Sigmoid colon (tissue), 7 donors: ENCODE data around the gene ADCY5. TPM values are rescaled to one million over a fixed set of nuclear protein-coding genes. Genes with fewer than 3 reads are reported as not detected.

Source experiments
- DNase-seq: peaks from one replicate; pipeline ENCODE4 v3.0.0-alpha.2; 2019
- H3K27ac ChIP-seq, 4 donors: fragments of 200-600 bp; sonication (generic); one replicate each; pipeline ENCODE4 v1.5.1; 2016 to 2019; ENCODE audit warnings: mild to moderate bottlenecking in 1 of 4
- H3K27me3 ChIP-seq, 3 donors: fragments of 200-600 bp; sonication (generic); one replicate each; pipeline ENCODE4 v1.5.1; 2019; ENCODE audit warnings: mild to moderate bottlenecking in 1 of 3
- H3K36me3 ChIP-seq, 4 donors: fragments of 200-600 bp; sonication (generic); one replicate each; pipeline ENCODE4 v1.5.1; 2016 to 2019
- H3K4me1 ChIP-seq, 4 donors: fragments of 200-600 bp; sonication (generic); one replicate each; pipeline ENCODE4 v1.5.1; 2017 to 2019
- H3K4me3 ChIP-seq, 4 donors: fragments of 200-600 bp; sonication (generic); one replicate each; pipeline ENCODE4 v1.5.1; 2017 to 2019; ENCODE audit warnings: mild to moderate bottlenecking in 2 of 4, moderate library complexity in 1 of 4
- H3K9me3 ChIP-seq, 4 donors: fragments of 200-600 bp in 3 of 4; sonication (generic) in 3 of 4; one replicate each; pipeline versions ENCODE4 v1.5.1 to v1.6.1; 2013 to 2019
- CTCF ChIP-seq, 4 experiments: fragments of 450-650 bp in 3 of 4; fragments of 200-600 bp in 1 of 4; IDR thresholded peaks; one replicate each; pipeline ENCODE4 v1.5.1; 2016 to 2019; ENCODE audit warnings: antibody characterized with exemption in 4 of 4, mild to moderate bottlenecking in 3 of 4, moderate library complexity in 2 of 4
- EP300 ChIP-seq, 4 donors: sonication (generic); formaldehyde crosslinking; IDR thresholded peaks; one replicate each; pipeline ENCODE4 v1.6.1; 2017; ENCODE audit warnings: antibody characterized with exemption in 4 of 4
- POLR2A ChIP-seq, 2 donors: fragments of 450-650 bp; IDR thresholded peaks; one replicate each; pipeline ENCODE4 v1.6.1; 2016; ENCODE audit warnings: antibody characterized with exemption in 2 of 2, mild to moderate bottlenecking in 2 of 2, moderate library complexity in 2 of 2
- POLR2AphosphoS5 ChIP-seq, 4 donors: sonication (generic); formaldehyde crosslinking; IDR thresholded peaks; one replicate each; pipeline ENCODE4 v1.6.1; 2017; ENCODE audit warnings: antibody characterized with exemption in 4 of 4
- whole genome bisulfite sequencing, 2 donors: extraction: QIAGEN DNeasy Blood & Tissue Kit; methylation state at CpG; one replicate each; pipeline ENCODE4 v1.1.7; 2013; 5-methylcytosine and 5-hydroxymethylcytosine counted together
- intact Hi-C: fragments of 100-400 bp; cut with DNase I; formaldehyde crosslinking; loops from one replicate; pipeline ENCODE4 v1.15.1; 2023
- polyA plus RNA-seq, 3 donors: library from polyadenylated mRNA; stranded (reverse); fragments of 200-250 nt; gene quantifications; one replicate each; pipeline ENCODE4 v1.2.3, GENCODE V29; 2013
- total RNA-seq, 4 donors: library from RNA; depleted of rRNA; stranded (reverse); fragments of >200 nt; gene quantifications; one replicate each; pipeline ENCODE4 v1.1.0, GENCODE V29; 2016
- donor health status: healthy with polysubstance abuse.
- donor health status: Bipolar disorder and iron deficiency.
- donor health status: healthy.

Gene ADCY5
- total and polyA plus RNA-seq, 7 donors = 1.4 to 84.4 (median 39.5) TPM

- intact Hi-C loops = no loop called here
- no peaks in the 10 kb centered on the region for H3K27me3 ChIP-seq
- peaks cover 8 to 86% (median 23%) of the 10 kb centered on the region in 4 donors for H3K36me3 ChIP-seq
- H3K4me1 ChIP-seq = peaks cover 0 to 17% (median 16%) of the 10 kb centered on the region in 4 donors
- no peaks in the 10 kb centered on the region for H3K9me3 ChIP-seq
- no peak overlapping the region for H3K4me3 ChIP-seq
- no peak for DNase-seq
- TF ChIP-seq CTCF (IDR thresholded peaks at IDR 0.05) = no peak
- no peak for TF ChIP-seq POLR2A (IDR thresholded peaks at IDR 0.05)
- TF ChIP-seq POLR2AphosphoS5 (IDR thresholded peaks at IDR 0.05) = no peak
- no peak for TF ChIP-seq EP300 (IDR thresholded peaks at IDR 0.05)
- whole genome bisulfite sequencing, 2 donors = 63 to 75% methylated on average over 14 of the region's 14 CpGs
- H3K27ac ChIP-seq = peak overlapping the region in 3 of 4 donors; percentile 20 to 52 (median 50)
Observed at GRCh38 chr3:123314359-123315270, 134.3 kb downstream of the ADCY5 start.

- no peak overlapping the region for H3K4me3 ChIP-seq
- no peak for DNase-seq
- intact Hi-C loops = no loop called here
- H3K27ac ChIP-seq = peak overlapping the region in 3 of 4 donors; percentile 20 to 52 (median 50)
- 74 to 79% methylated on average over 5 of the region's 5 CpGs for WGBS, 2 donors
- peaks cover 8 to 86% (median 25%) of the 10 kb centered on the region in 4 donors for H3K36me3 ChIP-seq
- no peaks in the 10 kb centered on the region for H3K27me3 ChIP-seq
- no peak for TF ChIP-seq POLR2A (IDR thresholded peaks at IDR 0.05)
- no peak for TF ChIP-seq POLR2AphosphoS5 (IDR thresholded peaks at IDR 0.05)
- no peak for TF ChIP-seq EP300 (IDR thresholded peaks at IDR 0.05)
- no peak for TF ChIP-seq CTCF (IDR thresholded peaks at IDR 0.05)
- peaks cover 0 to 17% (median 16%) of the 10 kb centered on the region in 4 donors for H3K4me1 ChIP-seq
- H3K9me3 ChIP-seq = no peaks in the 10 kb centered on the region
Observed at GRCh38 chr3:123313889-123314288, 135.0 kb downstream of the ADCY5 start.

- intact Hi-C loops = no loop called here
- H3K4me1 ChIP-seq = peaks cover 0 to 17% (median 16%) of the 10 kb centered on the region in 4 donors
- peaks cover 0 to 80% (median 15%) of the 10 kb centered on the region in 4 donors for H3K36me3 ChIP-seq
- no peaks in the 10 kb centered on the region for H3K27me3 ChIP-seq
- no peak for DNase-seq
- H3K4me3 ChIP-seq = no peak overlapping the region
- peak overlapping the region in 3 of 4 donors; percentile 50 to 57 (median 52) for H3K27ac ChIP-seq
- TF ChIP-seq EP300 (IDR thresholded peaks at IDR 0.05) (no peak), POLR2AphosphoS5 (IDR thresholded peaks at IDR 0.05) (peak in 2 of 4 donors; percentile 59 to 62)
- H3K9me3 ChIP-seq = no peaks in the 10 kb centered on the region
- WGBS, 2 donors = 81 to 82% methylated on average over 16 of the region's 16 CpGs
Observed at GRCh38 chr3:123312331-123313265, 136.3 kb downstream of the ADCY5 start.

GRCh38 chr3:123311201-123311600 lies 137.7 kb downstream of the ADCY5 start:
- Histone ChIP-seq H3K27ac (peak overlapping the region in 1 of 4 donors; percentile 38), H3K4me1 (peaks cover 0 to 17% (median 16%) of the 10 kb centered on the region in 4 donors), H3K4me3 (no peak overlapping the region), H3K27me3 (no peaks in the 10 kb centered on the region), H3K36me3 (peaks cover 0 to 71% (median 13%) of the 10 kb centered on the region in 4 donors), H3K9me3 (no peaks in the 10 kb centered on the region)
- intact Hi-C loops = no loop called here
- DNase-seq = no peak
- TF ChIP-seq POLR2AphosphoS5 (IDR thresholded peaks at IDR 0.05) = no peak
- 85 to 92% methylated on average over 9 of the region's 9 CpGs for WGBS, 2 donors

- DNase-seq = no peak
- 71 to 78% methylated on average over 6 of the region's 6 CpGs for WGBS, 2 donors
- Histone ChIP-seq H3K27me3 (no peaks in the 10 kb centered on the region), H3K36me3 (peaks cover 0 to 70% (median 13%) of the 10 kb centered on the region in 4 donors), H3K27ac (no peak overlapping the region), H3K9me3 (no peaks in the 10 kb centered on the region), H3K4me1 (peaks cover 0 to 17% (median 16%) of the 10 kb centered on the region in 4 donors), H3K4me3 (no peak overlapping the region)
- intact Hi-C loops = no loop called here
- TF ChIP-seq CTCF (IDR thresholded peaks at IDR 0.05) (no peak), EP300 (IDR thresholded peaks at IDR 0.05) (no peak), POLR2A (IDR thresholded peaks at IDR 0.05) (no peak), POLR2AphosphoS5 (IDR thresholded peaks at IDR 0.05) (no peak)
Observed at GRCh38 chr3:123310741-123311140, 138.1 kb downstream of the ADCY5 start.
